H1 (cell line): ENCODE results near the gene FERMT2. TPM values are rescaled to one million over a fixed set of nuclear protein-coding genes. Genes with fewer than 3 reads are reported as not detected.

Source experiments
- CTCF ChIA-PET: fragments of 300-600 bp; sonication (Branson Sonifier 250); formaldehyde crosslinking; loops from one replicate; lab custom pipeline; 2021; ENCODE audit not compliant: partially characterized antibody; lab: Charles Lee
- POLR2A ChIA-PET: fragments of 300-600 bp; sonication (Branson Sonifier 250); formaldehyde crosslinking; loops from one replicate; lab custom pipeline; 2021; ENCODE audit warnings: inconsistent platforms; ENCODE audit not compliant: partially characterized antibody; lab: Charles Lee
- DNase-seq, 2 experiments: peaks; one replicate each; pipeline versions ENCODE4 v3.0.0 to v3.0.0-alpha.2; 2010 to 2022; ENCODE audit warnings: low spot score in 2 of 2, low read depth in 1 of 2, mixed read lengths in 1 of 2
- FAIRE-seq: peaks from 2 replicates; lab custom pipeline; 2011; peaks lifted over from hg19 to GRCh38; lab: Jason Lieb, UNC
- H2AFZ ChIP-seq: 2 replicates; pipeline ENCODE4 v1.8.1; 2012; ENCODE audit warnings: low read length, inconsistent platforms
- H2AK5ac ChIP-seq: 2 replicates; pipeline ENCODE4 v1.6.1; 2013; ENCODE audit warnings: low read depth, low read length
- H2BK120ac ChIP-seq: replicated peaks from 2 replicates; pipeline ENCODE3; 2013; ENCODE audit warnings: low read depth, low read length, inconsistent platforms
- H2BK12ac ChIP-seq: 2 replicates; pipeline ENCODE4 v1.6.1; 2013; ENCODE audit warnings: low read depth, low read length
- H2BK15ac ChIP-seq: 2 replicates; pipeline ENCODE4 v1.6.1; 2013; ENCODE audit warnings: low read length
- H2BK20ac ChIP-seq: 2 replicates; pipeline ENCODE4 v1.6.1; 2013; ENCODE audit warnings: low read length
- H2BK5ac ChIP-seq: 2 replicates; pipeline ENCODE4 v1.6.1; 2013; ENCODE audit warnings: low read depth, low read length
- H3K14ac ChIP-seq: 2 replicates; pipeline ENCODE4 v1.6.1; 2013; ENCODE audit warnings: inconsistent platforms; ENCODE audit not compliant: insufficient read length
- H3K18ac ChIP-seq: 2 replicates; pipeline ENCODE4 v1.6.1; 2013; ENCODE audit warnings: low read length; ENCODE audit errors: extremely low read depth
- H3K23ac ChIP-seq: 2 replicates; pipeline ENCODE4 v1.6.1; 2013; ENCODE audit warnings: inconsistent platforms; ENCODE audit not compliant: insufficient read length
- H3K23me2 ChIP-seq: 2 replicates; pipeline ENCODE4 v1.6.1; 2013; ENCODE audit warnings: low read depth, low read length
- H3K27ac ChIP-seq: 2 replicates; pipeline ENCODE4 v1.6.1; 2011; ENCODE audit warnings: low read depth, low read length, inconsistent platforms
- H3K27me3 ChIP-seq, 4 experiments: replicated peaks in 1 of 4; 1 replicate in 1 of 4; 2 replicates in 3 of 4; pipeline versions ENCODE4 v1.6.1 to v1.8.1; 2011 to 2013; ENCODE audit warnings: low read length in 3 of 4, mild to moderate bottlenecking in 3 of 4, inconsistent platforms in 2 of 4, mixed read lengths in 2 of 4, moderate library complexity in 1 of 4; ENCODE audit not compliant: control insufficient read depth in 3 of 4, insufficient read depth in 3 of 4; ENCODE audit errors: extremely low read depth in 1 of 4
- H3K36me3 ChIP-seq, 4 experiments: 2 replicates each; pipeline versions ENCODE4 v1.6.1 to v1.8.1; 2011 to 2013; ENCODE audit warnings: mild to moderate bottlenecking in 4 of 4, low read length in 3 of 4, moderate library complexity in 2 of 4, control low read depth in 1 of 4, inconsistent platforms in 1 of 4; ENCODE audit not compliant: insufficient read depth in 4 of 4, control insufficient read depth in 2 of 4
- H3K4ac ChIP-seq: replicated peaks from 2 replicates; pipeline ENCODE3; 2013; ENCODE audit warnings: low read length, low read depth, mixed read lengths, inconsistent platforms; ENCODE audit not compliant: insufficient read length
- H3K4me1 ChIP-seq, 4 experiments: replicated peaks in 1 of 4; 1 replicate in 1 of 4; 2 replicates in 3 of 4; pipeline versions ENCODE4 v1.6.1 to v1.8.1; 2011 to 2013; ENCODE audit warnings: low read length in 3 of 4, inconsistent platforms in 2 of 4, mixed read lengths in 1 of 4; ENCODE audit not compliant: insufficient read depth in 4 of 4, control insufficient read depth in 3 of 4
- H3K4me2 ChIP-seq, 2 experiments: 2 replicates each; pipeline versions ENCODE4 v1.6.1 to v1.8.1; 2011 to 2013; ENCODE audit warnings: low read depth in 2 of 2, low read length in 2 of 2, control low read depth in 1 of 2, inconsistent platforms in 1 of 2, mild to moderate bottlenecking in 1 of 2; ENCODE audit not compliant: insufficient read depth in 1 of 2
- H3K4me3 ChIP-seq, 4 experiments: fragments of 200-600, 300-600 bp in 1 of 4; sonication (generic), shearing (Covaris generic), sonication (Bioruptor Twin) in 1 of 4; 2 replicates each; pipeline versions ENCODE4 v1.5.1 to v1.8.1; 2011 to 2016; ENCODE audit warnings: low read length in 4 of 4, low read depth in 3 of 4, control low read depth in 2 of 4, inconsistent platforms in 2 of 4, mild to moderate bottlenecking in 2 of 4, mixed read lengths in 1 of 4, moderate library complexity in 1 of 4; ENCODE audit not compliant: insufficient read depth in 2 of 4; ENCODE audit errors: extremely low read depth in 1 of 4
- H3K56ac ChIP-seq: replicated peaks from 2 replicates; pipeline ENCODE3; 2013; ENCODE audit warnings: low read depth, mild to moderate bottlenecking, mixed read lengths, low read length, inconsistent platforms; ENCODE audit not compliant: insufficient read length
- H3K79me1 ChIP-seq: 2 replicates; pipeline ENCODE4 v1.6.1; 2013; ENCODE audit warnings: low read depth, low read length, control low read depth
- H3K79me2 ChIP-seq, 2 experiments: 2 replicates each; pipeline versions ENCODE4 v1.6.1 to v1.8.1; 2012 to 2013; ENCODE audit warnings: low read length in 2 of 2, mild to moderate bottlenecking in 2 of 2, inconsistent platforms in 1 of 2; ENCODE audit not compliant: insufficient read depth in 2 of 2, control insufficient read depth in 1 of 2
- H3K9ac ChIP-seq, 4 experiments: replicated peaks in 1 of 4; 1 replicate in 1 of 4; 2 replicates in 3 of 4; pipeline versions ENCODE4 v1.6.1 to v1.8.1; 2011 to 2013; ENCODE audit warnings: low read depth in 3 of 4, low read length in 3 of 4, control low read depth in 2 of 4, mild to moderate bottlenecking in 2 of 4, moderate library complexity in 2 of 4, inconsistent platforms in 1 of 4; ENCODE audit errors: extremely low read depth in 1 of 4
- H3K9me3 ChIP-seq, 2 experiments: 2 replicates each; pipeline versions ENCODE4 v1.6.1 to v1.8.1; 2012 to 2013; ENCODE audit warnings: mild to moderate bottlenecking in 2 of 2, moderate library complexity in 2 of 2, control low read depth in 1 of 2, inconsistent platforms in 1 of 2, low read depth in 1 of 2, low read length in 1 of 2, mixed read lengths in 1 of 2; ENCODE audit not compliant: insufficient read depth in 2 of 2
- H4K20me1 ChIP-seq, 2 experiments: replicated peaks in 1 of 2; 2 replicates each; pipeline versions ENCODE3 to v1.8.1; 2011 to 2013; ENCODE audit warnings: inconsistent platforms in 2 of 2, low read length in 2 of 2, mild to moderate bottlenecking in 1 of 2; ENCODE audit not compliant: insufficient read depth in 2 of 2, control insufficient read depth in 1 of 2
- H4K5ac ChIP-seq: 2 replicates; pipeline ENCODE4 v1.6.1; 2013; ENCODE audit warnings: low read length, low read depth, mixed read lengths, inconsistent platforms; ENCODE audit not compliant: insufficient read length
- H4K8ac ChIP-seq: 2 replicates; pipeline ENCODE4 v1.8.0; 2013; ENCODE audit warnings: mild to moderate bottlenecking, moderate library complexity, low read length, inconsistent platforms; ENCODE audit not compliant: insufficient read depth; ENCODE audit errors: extremely low read depth
- H4K91ac ChIP-seq: replicated peaks from 2 replicates; pipeline ENCODE3; 2013; ENCODE audit warnings: low read length, mixed read lengths, inconsistent platforms; ENCODE audit not compliant: insufficient read length
- EGR1 ChIP-seq: IDR thresholded peaks from 2 replicates; pipeline ENCODE4 v1.6.1; 2011; ENCODE audit warnings: low read depth, low read length, borderline replicate concordance
- EZH2 ChIP-seq: fragments of 200-600 bp; sonication (generic); IDR thresholded peaks from 2 replicates; pipeline ENCODE4 v1.7.1; 2012; ENCODE audit warnings: low read depth, mild to moderate bottlenecking, moderate library complexity, low read length, inconsistent platforms; ENCODE audit not compliant: severe bottlenecking
- JUND ChIP-seq: IDR thresholded peaks from 2 replicates; pipeline ENCODE4 v1.6.1; 2011; ENCODE audit warnings: mild to moderate bottlenecking, improper control_type of control experiment, low read length
- PHF8 ChIP-seq: fragments of 200-600 bp; sonication (generic); conservative IDR thresholded peaks from 2 replicates; pipeline ENCODE4 v1.7.1; 2012; ENCODE audit warnings: low read depth, mild to moderate bottlenecking, inconsistent platforms, low read length, moderate library complexity
- RFX5 ChIP-seq: IDR thresholded peaks from 2 replicates; pipeline ENCODE4 v1.6.1; 2011; ENCODE audit warnings: low read depth, low read length, improper control_type of control experiment, borderline replicate concordance
- SAP30 ChIP-seq: fragments of 300-600 bp; sonication (generic); IDR thresholded peaks from 2 replicates; pipeline ENCODE4 v1.7.1; 2012; ENCODE audit warnings: low read length, moderate library complexity, mild to moderate bottlenecking, inconsistent platforms; ENCODE audit not compliant: insufficient read depth, insufficient replicate concordance
- SP2 ChIP-seq: IDR thresholded peaks from 2 replicates; pipeline ENCODE4 v1.6.1; 2012; ENCODE audit warnings: mild to moderate bottlenecking, low read length, inconsistent platforms
- polyA plus RNA-seq, 7 experiments: library from polyadenylated mRNA; depleted of rRNA in 3 of 7; stranded (reverse) in 5 of 7; unstranded in 2 of 7; fragments of >200 nt in 5 of 7; fragments of 200-250 nt in 2 of 7; gene quantifications; 1 replicate in 5 of 7; 2 replicates in 1 of 7; 4 replicates in 1 of 7; pipeline versions ENCODE4 v1.2.1 to v1.2.3, GENCODE V29; 2011 to 2013; ENCODE audit warnings: missing spikeins in 2 of 7, mixed read lengths in 2 of 7
- total RNA-seq: library from RNA; stranded (reverse); fragmentation: NEBNext Ultra II Directional; extraction: Animal tissue kit (Norgen Biotek cat#: 25700); gene quantifications from 2 replicates; pipeline ENCODE4 v1.2.1, GENCODE V29; 2021

Gene FERMT2
- total and polyA plus RNA-seq, 2 of the 8 experiments (the other 6 are each of a cell fraction or from before 2014, with no cell fraction given): 53.3 to 142 TPM

- Histone ChIP-seq H3K18ac (no peak overlapping the region), H2BK5ac (no peak overlapping the region)
These were observed 28.8 kb downstream of the FERMT2 start for GRCh38 chr14:52922059-52922458.

More at GRCh38 chr14:52922059-52922458, 28.8 kb downstream of the FERMT2 start:
- H4K20me1 ChIP-seq: peaks cover 2% of the 10 kb centered on the region in 2 experiments
- H2BK20ac ChIP-seq: no peak overlapping the region
- ChIA-PET POLR2A (interaction anchor here (0.8 to 1.9 kb wide), 4 partner anchors 12 to 32 kb away, joined by 3 to 4 read pairs (median 4); no protein-coding TSS in a partner anchor), CTCF (interaction anchor here (0.7 to 2.5 kb wide), 11 partner anchors 13 to 1168 kb away, joined by 3 to 9 read pairs (median 4); no protein-coding TSS in a partner anchor)
- H4K8ac ChIP-seq: no peak overlapping the region
- H2BK12ac ChIP-seq: no peak overlapping the region
- H4K5ac ChIP-seq: no peak overlapping the region
- no peaks in the 10 kb centered on the region for H3K23me2 ChIP-seq
- peaks cover 3 to 87% of the 10 kb centered on the region in 2 experiments; a peak in 3 of 4 replicates for H3K79me2 ChIP-seq
- no peak overlapping the region for H4K91ac ChIP-seq
- H3K4me3 ChIP-seq: no peak overlapping the region
- H2BK120ac ChIP-seq: no peak overlapping the region
- H3K23ac ChIP-seq: no peak overlapping the region
- H3K9ac ChIP-seq: no peak overlapping the region
- no peak overlapping the region for H2BK15ac ChIP-seq
- H3K4ac ChIP-seq: no peak overlapping the region
- no peak overlapping the region for H3K56ac ChIP-seq
- peaks cover 9% of the 10 kb centered on the region; the same call in 1 of the 2 replicates for H3K79me1 ChIP-seq
- H3K36me3 ChIP-seq: peaks cover 0 to 21% (median 5%) of the 10 kb centered on the region in 4 experiments; a peak in 6 of 8 replicates
- no peak overlapping the region for H2AFZ ChIP-seq
- no peak overlapping the region for H3K14ac ChIP-seq
- FAIRE-seq (no peak), DNase-seq (no peak)
- H3K4me1 ChIP-seq: peaks cover 0 to 6% (median under 1%) of the 10 kb centered on the region in 4 experiments; a peak in 2 of 7 replicates
- H3K9me3 ChIP-seq: no peaks in the 10 kb centered on the region
- no peak overlapping the region for H3K4me2 ChIP-seq
- no peak overlapping the region for H3K27ac ChIP-seq
- H2AK5ac ChIP-seq: no peak overlapping the region
- TF ChIP-seq EZH2 (no peak), JUND (no peak), EGR1 (no peak), SP2 (no peak), PHF8 (no peak), RFX5 (no peak), SAP30 (no peak)
- no peaks in the 10 kb centered on the region for H3K27me3 ChIP-seq
